ENCODE results near the gene NUP153.
"Not testable (repeated sequence)": the region's sequence is repeated elsewhere in the genome, so short reads cannot be mapped to it uniquely, and the experiment has no call there.

Gene NUP153

DNA sequence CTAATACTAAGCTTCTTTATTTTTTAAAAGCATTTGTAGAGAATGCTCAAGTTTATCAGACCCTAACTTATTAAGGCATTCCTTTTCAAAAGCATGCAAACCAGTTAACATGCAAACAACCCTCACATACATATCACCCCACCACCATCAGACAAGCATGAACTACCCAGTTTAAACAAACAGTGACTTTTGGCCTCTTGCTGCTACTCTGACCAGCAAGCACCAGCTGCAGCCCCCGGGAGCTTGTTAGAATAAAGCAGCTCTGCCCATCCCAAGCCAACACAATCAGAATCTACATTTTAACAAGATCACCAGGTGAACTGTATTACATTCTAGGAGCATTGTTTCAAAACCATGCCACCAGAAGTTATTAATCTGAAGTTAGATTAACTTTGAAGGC lies 5.9 kb upstream of the NUP153 start:
- no peak for DNase-seq

DNA sequence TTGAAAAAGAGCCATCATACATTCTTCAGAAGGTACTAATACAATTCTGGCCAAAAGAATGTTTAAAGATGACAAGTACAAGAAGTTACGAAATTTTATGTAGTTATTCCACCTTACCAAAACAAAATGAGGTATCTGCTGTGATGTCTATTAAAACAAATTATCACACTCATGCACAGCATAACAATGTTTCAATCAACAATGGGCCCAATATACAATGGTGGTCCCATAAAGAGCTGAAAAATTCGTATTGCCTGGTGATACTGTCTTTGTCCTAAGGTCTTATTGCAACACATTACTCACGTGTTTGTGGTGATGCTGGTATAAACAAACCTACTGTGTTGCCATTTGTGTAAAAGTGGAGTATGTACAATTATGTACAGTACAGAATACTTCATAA lies 3.6 kb upstream of the NUP153 start:
- DNase-seq: no peak

DNA sequence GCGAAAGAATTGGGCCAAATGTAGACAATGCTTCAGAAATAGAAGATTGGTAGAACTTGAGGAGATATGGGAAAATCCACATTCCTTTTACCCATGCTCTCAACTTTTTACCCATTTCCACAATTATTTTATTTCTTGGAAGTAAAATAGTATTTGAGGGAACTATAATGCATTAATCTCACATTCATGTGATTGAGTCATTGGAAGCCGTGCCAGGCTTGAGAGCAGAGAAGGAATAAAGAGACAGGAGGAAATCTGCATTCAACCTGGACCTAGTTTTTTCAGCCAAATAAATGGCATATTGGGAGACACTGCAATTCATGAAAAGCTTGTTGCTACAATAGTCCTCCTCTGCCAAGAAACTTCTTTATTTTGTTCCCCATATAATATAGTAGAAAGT lies 2.8 kb upstream of the NUP153 start:
- DNase-seq: no peak

DNA sequence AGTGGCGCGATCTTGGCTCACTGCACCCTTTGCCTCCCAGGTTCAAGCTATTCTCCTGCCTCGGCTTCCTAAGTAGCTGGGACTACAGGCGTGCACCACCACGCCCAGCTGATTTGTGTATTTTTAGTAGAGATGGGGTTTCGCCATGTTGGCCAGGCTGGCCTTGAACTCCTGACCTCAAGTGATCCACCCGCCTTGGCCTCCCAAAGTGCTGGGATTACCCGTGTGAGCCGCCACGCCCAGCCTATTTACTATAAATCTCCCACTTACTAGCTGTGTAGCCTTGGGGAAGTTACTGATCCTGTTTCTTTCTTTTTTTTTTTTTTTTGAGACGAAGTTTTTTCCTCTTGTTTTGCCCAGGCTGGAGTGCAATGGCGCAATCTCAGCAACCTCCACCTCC lies 1.3 kb upstream of the NUP153 start:
- DNase-seq: not testable (repeated sequence)

DNA sequence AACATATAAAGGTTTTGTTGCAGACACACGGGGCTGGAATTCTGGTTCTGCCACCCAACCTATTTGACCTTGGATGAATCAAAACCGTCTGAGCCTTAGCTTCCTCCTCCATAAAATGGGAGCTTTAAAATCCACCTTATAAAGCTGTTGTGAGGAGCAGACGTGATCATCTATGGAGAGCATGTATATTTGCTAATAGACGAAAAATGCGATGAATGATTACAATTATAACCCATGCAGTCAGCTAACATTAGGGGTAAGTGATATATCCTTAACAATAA lies 586 bp upstream of the NUP153 start:
- DNase-seq: no peak

DNA sequence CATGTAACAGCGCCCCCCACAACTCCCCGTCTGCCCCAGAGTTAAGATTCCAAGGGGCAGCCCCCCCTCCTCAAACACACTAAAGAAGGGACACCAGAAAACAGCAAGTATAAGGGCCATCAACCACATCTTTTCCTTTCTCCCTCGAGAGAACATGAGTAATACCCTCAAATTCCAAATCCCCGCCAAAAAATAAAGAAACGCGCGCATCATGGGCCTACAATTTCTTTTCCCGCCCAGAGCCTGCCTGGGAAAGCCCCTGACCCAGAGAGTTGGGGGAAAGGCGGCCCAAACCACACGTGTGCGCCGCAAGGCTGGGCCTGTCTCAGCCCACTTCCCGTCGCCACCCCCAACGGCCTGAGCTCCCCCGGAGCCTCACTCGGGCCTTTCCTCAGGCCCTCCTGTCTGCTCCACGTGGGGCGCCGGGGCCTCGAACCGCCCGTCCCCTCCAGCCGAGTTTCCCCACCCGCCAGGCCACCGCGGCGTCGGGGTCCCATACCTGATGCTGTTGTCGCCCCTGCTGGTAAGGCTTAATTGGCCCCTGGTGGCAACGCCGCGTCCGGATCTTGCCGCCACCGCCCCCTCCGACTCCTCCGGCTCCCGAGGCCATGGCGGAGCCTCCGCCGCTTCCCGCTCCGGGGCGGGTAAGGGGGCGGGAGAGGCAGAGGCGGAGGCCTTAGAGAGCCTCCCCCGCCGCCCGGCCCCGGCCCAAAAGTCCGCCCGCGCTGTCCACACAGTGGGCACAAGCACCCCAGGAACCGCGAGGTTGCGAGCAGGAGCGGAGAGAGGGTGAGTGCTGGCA lies 746 bp downstream of the NUP153 start:
- peak; percentile 83 for DNase-seq

DNA sequence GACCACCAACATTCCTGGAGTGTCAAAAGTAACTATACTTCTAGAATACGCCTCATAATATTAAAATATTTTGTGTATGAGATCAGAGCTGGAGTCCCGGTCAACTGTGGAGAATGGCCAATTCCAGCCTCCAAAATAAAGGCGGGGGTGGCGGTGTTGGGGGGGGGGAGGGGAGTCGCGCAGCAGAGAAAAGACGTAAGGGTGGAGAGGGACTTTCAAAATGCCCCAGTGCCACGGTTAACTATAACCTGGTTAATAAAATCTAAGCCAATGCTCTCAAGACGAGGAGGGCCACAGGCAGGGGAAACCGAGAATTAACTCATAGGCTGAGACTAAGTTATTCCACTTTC lies 1.3 kb downstream of the NUP153 start:
- no peak for DNase-seq

DNA sequence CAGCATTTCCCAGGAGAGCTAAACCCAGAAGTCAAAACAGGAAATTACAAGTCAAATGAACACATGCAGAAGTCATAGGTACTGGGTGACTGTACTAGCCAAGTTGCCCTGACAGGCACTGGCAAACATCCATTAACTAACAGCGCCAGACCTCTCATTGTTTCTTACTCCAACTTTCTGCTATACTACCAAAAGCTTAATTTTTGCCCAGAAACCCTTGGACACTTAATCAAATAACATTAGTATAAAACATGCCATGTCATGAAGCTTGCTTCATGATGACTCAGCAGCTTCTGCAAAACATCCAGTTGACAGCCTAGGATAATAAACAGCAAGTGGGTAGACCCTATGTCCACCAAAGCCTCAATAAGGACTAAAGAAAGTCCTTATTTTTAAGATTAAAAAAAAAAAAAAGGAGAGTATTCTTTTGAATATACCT lies 3.5 kb downstream of the NUP153 start:
- DNase-seq: no peak

DNA sequence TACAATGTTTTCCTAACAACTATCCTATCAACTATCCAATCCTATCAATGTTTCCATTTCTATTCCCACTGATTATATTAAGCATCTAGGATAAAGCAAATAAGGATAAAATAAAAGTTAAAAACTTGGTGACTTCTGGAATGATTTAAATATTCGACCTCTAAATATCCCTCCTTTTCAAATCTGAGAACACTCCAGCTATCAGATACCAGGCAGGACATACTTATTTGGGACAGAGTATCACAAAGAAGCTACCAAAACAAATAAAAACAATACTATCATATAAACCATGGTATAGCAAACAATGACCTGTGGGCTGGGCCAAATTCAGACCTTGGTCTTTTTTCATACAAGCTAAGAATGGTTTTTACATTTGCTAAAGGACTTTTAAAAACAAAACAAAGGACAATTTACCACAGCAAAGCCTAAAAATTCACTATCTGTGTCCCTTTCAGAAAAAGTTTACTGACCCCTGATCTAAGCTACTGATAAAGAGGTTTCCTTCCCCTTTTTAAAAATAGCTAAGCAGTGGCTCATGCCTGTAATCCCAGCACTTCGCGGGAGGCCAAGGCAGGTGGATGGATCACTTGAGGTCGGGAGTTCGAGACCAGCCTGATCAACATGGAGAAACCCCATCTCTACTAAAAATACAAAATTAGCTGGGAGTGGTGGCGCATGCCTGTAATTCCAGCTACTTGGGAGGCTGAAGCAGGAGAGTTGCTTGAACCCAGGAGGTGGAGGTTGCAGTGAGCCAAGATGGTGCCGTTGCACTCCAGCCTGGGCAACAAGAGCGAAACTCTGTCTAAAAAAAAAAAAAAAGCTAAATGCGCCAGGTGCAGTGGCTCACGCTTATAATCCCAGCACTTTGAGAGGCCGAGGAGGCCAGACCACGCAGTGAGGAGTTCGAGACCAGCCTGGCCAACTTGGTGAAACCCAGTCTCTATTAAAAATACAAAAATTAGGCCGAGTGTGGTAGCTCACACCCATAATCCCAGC lies 6.0 kb downstream of the NUP153 start:
- DNase-seq: no peak

DNA sequence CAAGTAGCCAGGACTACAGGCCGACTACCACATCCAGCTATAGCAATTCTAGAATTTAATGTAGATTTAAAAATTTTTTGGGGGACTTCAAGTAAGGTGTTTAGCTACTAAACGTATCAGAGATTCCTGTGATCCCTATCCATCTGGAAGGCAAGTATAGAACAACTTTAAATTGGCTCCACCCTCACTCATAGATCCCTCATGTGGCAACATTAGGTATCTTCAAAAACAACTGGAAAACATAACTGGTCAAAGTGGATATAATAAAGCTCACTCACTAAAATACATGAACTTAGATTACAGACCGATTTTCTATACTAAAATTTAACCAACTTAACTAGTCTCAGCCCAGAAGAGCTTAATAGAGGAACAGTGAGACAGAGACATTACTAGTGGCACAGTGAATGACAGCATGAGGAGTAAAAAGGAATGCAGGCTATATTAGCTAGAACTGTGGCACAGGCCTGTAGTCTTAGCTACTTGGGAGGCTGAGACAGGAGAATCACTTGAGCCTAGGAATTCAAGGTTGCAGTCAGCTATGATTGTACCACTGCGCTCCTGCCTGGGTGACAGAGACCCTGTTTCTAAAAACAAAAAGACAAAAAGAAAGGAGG lies 14.7 kb downstream of the NUP153 start:
- DNase-seq: no peak

DNA sequence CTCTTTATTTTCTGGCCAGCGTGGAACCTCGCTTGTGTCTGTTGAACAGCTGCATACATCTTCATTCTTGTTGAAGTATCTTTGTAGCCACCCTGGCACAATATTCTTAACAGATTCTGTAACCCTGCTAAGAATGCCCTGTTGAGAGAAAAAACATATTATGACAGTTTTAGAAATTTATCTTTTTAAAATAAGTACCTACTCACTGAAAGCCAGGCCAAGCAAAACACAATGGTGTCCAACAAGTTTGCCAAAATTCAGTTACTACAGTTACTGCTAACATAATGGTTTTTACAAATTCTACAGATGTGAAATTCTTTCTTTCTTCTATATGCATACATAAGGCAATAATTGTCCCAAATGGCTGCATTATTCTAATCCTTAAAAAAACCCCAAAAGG lies 18.2 kb downstream of the NUP153 start:
- no peak for DNase-seq

DNA sequence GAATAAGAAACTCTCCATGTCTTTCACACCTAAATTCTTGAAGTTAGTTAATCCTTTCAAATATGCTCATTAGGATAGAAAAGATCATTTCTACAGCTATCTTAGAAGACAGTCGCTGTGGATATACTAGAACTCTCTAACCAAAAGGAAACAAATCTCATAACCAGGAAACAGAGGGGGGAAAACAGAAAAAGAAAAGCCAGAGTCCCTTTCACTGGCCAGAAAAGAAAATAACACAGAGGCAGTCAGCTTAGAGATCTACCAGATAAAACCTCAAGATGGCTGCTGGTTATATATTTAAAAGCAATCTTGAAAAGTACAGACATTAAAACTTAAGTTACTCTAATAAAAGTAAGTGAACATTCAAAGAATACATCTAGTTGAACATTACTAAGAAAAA lies 19.6 kb downstream of the NUP153 start:
- DNase-seq: no peak

DNA sequence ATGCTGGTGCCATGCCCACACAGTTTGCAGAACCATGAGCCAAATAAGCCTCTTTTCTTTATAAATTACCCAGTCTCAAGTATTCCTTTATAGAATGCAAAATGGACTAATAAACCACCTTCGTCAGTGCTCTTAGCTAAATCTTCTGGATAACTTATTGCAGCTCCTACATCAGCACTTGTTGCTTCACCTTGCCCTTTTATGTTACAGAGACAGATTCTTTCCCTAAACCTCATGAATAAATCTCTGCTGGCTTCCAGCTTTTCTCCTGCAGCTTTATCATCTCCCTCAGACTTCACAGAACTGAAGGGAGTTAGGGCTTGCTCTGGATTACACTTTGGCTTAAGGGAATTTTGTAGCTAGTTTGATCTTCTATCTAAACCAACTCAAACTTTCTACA lies 22.6 kb downstream of the NUP153 start:
- no peak for DNase-seq

DNA sequence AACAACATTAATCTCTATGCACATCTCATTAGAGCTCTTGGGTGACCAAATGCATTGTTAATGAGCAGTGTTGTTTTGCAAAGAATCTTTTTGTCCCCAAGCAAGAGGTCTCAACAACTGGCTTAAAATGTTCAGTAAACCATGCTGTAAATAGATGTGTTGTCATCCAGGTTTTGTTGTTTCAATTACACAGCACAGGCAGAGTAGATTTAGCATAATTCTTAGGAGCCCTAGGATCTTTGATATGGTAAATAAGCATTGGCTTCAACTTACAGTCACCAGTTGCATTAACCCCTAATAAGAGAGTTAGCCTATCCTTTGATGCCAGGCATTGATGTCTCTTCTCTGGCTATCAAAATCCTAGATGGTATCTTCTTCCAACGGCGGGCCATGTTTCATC lies 23.3 kb downstream of the NUP153 start:
- no peak for DNase-seq

DNA sequence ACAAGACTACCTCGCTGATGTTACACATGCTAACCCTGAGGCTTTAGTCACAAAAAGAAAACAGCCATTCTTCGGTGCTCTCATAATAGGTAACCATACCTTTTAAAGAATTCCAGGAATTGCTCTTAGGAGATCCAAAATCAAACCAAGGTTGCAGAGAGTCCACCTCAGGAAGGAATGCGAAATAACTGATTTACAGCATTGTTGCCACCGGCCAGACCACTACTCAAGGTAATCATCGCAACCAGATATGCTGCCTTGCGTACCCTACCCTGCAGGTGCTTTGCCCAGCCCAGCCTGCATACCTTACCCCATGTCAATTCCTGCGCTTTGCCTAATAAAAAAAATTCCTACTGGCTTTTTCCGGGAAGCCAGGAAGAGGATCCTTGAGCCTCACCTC lies 27.0 kb downstream of the NUP153 start:
- no peak for DNase-seq

DNA sequence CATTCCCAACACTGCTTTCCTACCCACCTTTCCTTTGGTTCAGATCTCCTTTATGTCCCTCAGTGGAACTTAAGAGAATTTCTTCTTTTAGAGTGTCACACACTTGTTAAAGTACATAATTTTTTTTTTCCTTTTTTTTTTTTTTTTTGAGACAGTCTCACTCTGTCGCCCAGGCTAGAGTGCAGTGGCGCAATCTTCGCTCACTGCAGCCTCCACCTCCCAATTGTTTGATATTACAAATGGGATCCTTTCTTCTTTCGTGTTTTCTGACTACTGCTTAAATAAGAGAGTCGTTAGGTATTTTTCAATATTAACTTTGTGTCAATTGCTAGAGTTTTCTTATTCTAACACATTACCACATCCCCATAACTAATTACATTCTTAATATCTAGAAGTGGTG lies 29.1 kb downstream of the NUP153 start:
- no peak for DNase-seq

DNA sequence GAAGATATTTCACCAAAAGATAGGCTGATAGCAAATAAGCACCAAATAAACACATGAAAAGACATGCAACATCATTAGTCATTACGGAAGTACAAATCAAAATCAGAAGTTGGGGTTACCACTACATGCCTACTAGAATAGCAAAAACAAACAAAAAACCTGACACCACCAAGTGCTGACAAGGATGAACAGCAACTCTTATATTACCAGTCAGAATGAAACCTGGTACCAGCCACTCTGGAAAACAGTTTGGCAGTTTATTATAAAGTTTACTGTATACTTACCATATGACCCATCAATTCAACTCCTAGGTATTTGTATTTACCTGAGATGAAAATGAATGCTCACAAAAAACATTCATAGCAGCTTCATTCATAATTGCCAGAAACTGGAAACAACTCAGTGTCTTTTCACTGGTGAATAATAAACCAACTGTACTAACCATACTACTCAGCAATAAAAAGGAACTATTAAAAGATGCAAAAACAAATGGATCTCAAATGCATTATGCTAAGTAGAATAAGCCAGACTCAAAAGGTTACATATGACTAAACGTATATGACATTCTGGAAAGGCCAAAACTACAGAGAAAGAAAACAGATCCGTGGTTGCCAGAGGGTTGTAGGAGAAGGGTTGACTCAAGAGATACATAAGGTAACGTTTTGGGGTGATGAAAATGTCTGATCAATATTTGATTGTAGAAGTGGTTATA lies 33.0 kb downstream of the NUP153 start:
- no peak for DNase-seq

DNA sequence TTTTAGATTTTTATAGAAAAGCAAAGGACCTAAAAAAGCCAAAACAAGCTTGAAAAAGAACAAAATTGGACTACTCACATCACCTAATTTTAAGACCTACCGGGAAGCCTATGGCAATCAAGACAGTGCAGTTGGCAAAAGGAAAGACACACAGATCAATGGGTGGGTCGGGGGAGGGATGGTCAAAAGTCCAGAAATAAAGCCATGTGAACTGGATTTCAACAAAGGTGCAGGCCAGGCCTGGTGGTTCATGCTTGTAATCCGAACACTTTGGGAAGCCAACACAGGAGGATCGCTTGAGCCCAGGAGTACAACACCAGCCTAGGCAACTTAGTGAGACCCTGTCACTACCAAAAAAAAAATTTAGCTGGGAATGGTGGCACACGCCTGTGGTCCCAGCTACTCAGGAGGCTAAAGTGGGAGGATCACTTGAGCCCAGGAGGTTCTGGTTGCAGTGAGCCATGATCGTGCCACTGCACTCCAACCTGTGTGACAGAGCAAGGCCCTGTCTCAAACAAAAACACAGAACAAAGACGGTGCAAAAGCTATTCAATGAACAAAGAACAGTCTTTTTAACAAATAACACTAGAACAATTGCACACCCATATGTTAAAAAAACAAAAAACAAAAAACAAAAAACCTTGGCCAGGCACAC lies 34.5 kb downstream of the NUP153 start:
- no peak for DNase-seq

DNA sequence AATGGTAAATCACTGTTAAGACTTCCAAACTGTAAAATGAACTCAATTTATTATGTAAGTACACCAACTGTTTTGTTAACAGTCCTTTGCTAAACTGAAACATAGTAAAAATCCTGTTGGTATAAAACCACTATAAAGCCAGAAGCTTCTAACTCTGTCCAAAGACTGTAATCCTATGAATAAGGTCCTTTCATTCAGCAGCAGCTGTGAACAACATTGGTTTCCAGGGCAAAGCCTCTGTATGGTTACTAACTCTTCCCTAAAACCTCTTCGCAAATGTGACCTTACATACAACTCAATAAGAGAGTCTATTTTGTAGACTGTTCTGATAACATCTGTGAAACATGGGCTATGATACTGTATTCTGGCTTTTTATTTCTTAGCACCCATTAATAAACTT lies 40.1 kb downstream of the NUP153 start:
- no peak for DNase-seq

DNA sequence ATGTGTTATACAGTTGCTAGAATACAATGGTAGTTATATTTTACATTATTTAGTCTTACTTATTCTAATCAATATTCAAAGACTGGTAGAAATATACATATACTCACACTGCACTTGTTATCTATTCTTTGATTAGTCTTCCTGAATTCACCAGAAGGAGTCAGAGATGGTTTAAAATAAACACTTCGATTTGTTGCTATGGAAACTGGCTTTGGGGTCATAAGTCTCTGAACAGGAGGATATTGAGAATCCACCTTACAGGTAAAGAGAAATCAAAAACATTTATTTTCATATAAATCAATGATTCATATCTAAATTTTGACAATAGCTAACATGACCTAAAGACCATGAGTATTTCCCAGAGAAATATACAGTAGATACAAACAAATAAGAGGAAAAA lies 41.6 kb downstream of the NUP153 start:
- DNase-seq: no peak

DNA sequence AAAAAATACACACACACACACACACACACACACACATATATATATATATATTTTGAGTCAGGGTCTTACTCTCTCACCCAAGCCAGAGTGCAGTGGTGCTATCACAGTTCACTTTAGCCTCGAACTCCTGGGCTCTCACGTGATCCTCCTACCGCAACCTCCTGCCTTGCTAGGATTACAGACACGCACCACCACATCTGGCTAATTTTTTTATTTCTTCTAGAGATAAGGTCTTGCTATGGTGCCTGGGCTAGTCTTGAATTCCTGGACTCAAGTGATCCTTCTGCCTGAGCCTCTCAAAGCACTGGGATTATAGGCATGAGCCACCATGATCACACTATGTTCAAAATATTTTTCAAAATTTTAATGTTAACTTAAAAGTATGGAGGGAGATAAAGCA lies 43.5 kb downstream of the NUP153 start:
- DNase-seq: no peak

DNA sequence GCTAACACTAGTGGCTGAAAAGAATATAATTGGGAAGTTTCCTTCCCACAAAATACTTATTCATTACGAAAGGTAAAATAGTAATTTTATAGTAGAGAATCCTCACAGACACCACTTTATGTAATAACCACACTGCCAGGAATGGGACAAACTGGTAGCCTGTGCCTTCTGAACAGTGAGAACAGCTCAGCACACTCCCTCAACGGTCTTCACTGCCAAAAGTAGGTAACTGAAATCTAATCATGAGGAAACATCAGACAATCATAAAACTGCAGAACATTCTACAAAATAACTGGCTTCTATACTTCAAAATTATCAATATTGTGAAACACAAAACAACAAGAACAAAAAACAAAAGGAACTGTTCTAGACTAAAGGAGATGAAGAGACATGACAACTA lies 44.1 kb downstream of the NUP153 start:
- DNase-seq: no peak

DNA sequence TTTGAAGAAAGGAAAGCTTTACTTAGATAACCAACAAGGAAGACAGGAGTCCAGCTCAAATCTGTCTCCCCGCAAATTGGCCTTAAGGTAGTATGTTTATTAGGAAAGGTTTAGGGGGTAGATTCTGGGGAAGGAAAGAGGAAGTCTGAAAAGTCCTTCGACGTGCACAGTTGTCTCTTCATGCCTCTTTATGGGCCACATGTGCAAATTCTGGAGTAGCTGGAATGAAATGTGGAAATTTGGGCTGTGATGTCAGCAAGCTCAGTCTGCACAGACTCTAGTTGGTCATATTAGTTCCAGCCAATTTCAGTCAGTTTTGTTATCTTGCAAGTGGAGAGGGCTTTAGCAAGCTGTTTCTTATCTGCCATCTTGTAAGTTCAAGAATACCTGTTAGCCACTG lies 50.1 kb downstream of the NUP153 start:
- DNase-seq: no peak

Measured in activated CD8-positive, alpha-beta memory T cell treated with anti-CD3 and anti-CD28 coated beads, Interleukin-2, amount 50 U/mL, for 4 hours (primary cell).